ENCODE results near the gene NAT9.

The NAT9 gene

GRCh38 chr17:74803388-74803930 lies 27.3 kb upstream of the NAT9 start:
- Histone ChIP-seq H3K27ac (ENCODE audit: low read depth, low read length) (no peak overlapping the region), H4K8ac (ENCODE audit: low read depth, low read length) (no peak overlapping the region), H3K27me3 (ENCODE audit: insufficient read depth, low read length) (no peaks in the 10 kb centered on the region), H3K9me3 (ENCODE audit: insufficient read depth, low read depth, low read length) (no peaks in the 10 kb centered on the region), H3K79me1 (ENCODE audit: low read length) (no peaks in the 10 kb centered on the region), H4K12ac (ENCODE audit: low read depth, low read length) (no peak overlapping the region), H3K9ac (ENCODE audit: low read length) (no peak overlapping the region), H3K4me1 (ENCODE audit: control insufficient read depth in 1 of 2, insufficient read depth in 2 of 2, low read length in 2 of 2) (peaks cover 11 to 12% of the 10 kb centered on the region in 2 experiments), H2AFZ (ENCODE audit: insufficient read depth, low read length, poor library complexity) (no peak overlapping the region), H3K36me3 (ENCODE audit: control insufficient read depth in 1 of 2, insufficient read depth in 2 of 2, low read length in 2 of 2) (peaks cover 27 to 28% of the 10 kb centered on the region in 2 experiments), H2BK120ac (ENCODE audit: insufficient read depth, low read length, poor library complexity) (no peak overlapping the region), H3K4me3 (ENCODE audit: low read depth, low read length) (no peak overlapping the region), H4K91ac (ENCODE audit: low read depth, low read length) (no peak overlapping the region), H3K18ac (ENCODE audit: low read length) (no peak overlapping the region), H2BK5ac (ENCODE audit: low read depth, low read length, poor library complexity) (no peak overlapping the region), H3K14ac (ENCODE audit: low read length) (no peak overlapping the region), H3K4me2 (ENCODE audit: low read length) (no peak overlapping the region), H3K79me2 (ENCODE audit: control insufficient read depth, insufficient read depth, low read length, poor library complexity) (no peaks in the 10 kb centered on the region), H2AK5ac (ENCODE audit: low read length) (no peak overlapping the region), H3K4ac (ENCODE audit: low read depth, low read length) (no peak overlapping the region), H3K23ac (ENCODE audit: low read length) (no peak overlapping the region), H2BK12ac (ENCODE audit: low read length) (no peak overlapping the region)
- WGBS (ENCODE audit: extremely low coverage, insufficient coverage, insufficient read length): no CpG with 5 or more reads among the region's 12 CpGs
- DNase-seq: no peak

- no peak overlapping the region for H2BK12ac ChIP-seq (ENCODE audit: low read length)
- H3K27me3 ChIP-seq (ENCODE audit: insufficient read depth, low read length): no peaks in the 10 kb centered on the region
- H3K4me2 ChIP-seq (ENCODE audit: low read length): no peak overlapping the region
- peaks cover 30 to 31% of the 10 kb centered on the region in 2 experiments for H3K36me3 ChIP-seq (ENCODE audit: control insufficient read depth in 1 of 2, insufficient read depth in 2 of 2, low read length in 2 of 2)
- no peak overlapping the region for H2BK120ac ChIP-seq (ENCODE audit: insufficient read depth, low read length, poor library complexity)
- WGBS (ENCODE audit: extremely low coverage, insufficient coverage, insufficient read length): no CpG with 5 or more reads among the region's 8 CpGs
- no peaks in the 10 kb centered on the region for H3K9me3 ChIP-seq (ENCODE audit: insufficient read depth, low read depth, low read length)
- no peak overlapping the region for H3K14ac ChIP-seq (ENCODE audit: low read length)
- no peak overlapping the region for H3K4ac ChIP-seq (ENCODE audit: low read depth, low read length)
- H4K8ac ChIP-seq (ENCODE audit: low read depth, low read length): no peak overlapping the region
- no peak overlapping the region for H4K91ac ChIP-seq (ENCODE audit: low read depth, low read length)
- no peak for DNase-seq
- H3K79me2 ChIP-seq (ENCODE audit: control insufficient read depth, insufficient read depth, low read length, poor library complexity): no peaks in the 10 kb centered on the region
- no peak overlapping the region for H2AK5ac ChIP-seq (ENCODE audit: low read length)
- H4K12ac ChIP-seq (ENCODE audit: low read depth, low read length): no peak overlapping the region
- no peak overlapping the region for H3K9ac ChIP-seq (ENCODE audit: low read length)
- H3K23ac ChIP-seq (ENCODE audit: low read length): no peak overlapping the region
- H3K79me1 ChIP-seq (ENCODE audit: low read length): no peaks in the 10 kb centered on the region
- no peak overlapping the region for H3K18ac ChIP-seq (ENCODE audit: low read length)
- peaks cover 11 to 14% of the 10 kb centered on the region in 2 experiments for H3K4me1 ChIP-seq (ENCODE audit: control insufficient read depth in 1 of 2, insufficient read depth in 2 of 2, low read length in 2 of 2)
- H3K4me3 ChIP-seq (ENCODE audit: low read depth, low read length): no peak overlapping the region
- H2BK5ac ChIP-seq (ENCODE audit: low read depth, low read length, poor library complexity): no peak overlapping the region
- H3K27ac ChIP-seq (ENCODE audit: low read depth, low read length): no peak overlapping the region
- H2AFZ ChIP-seq (ENCODE audit: insufficient read depth, low read length, poor library complexity): no peak overlapping the region
Measured at GRCh38 chr17:74801896-74802295, 25.8 kb upstream of the NAT9 start.

GRCh38 chr17:74800531-74800930 lies 24.4 kb upstream of the NAT9 start:
- WGBS (ENCODE audit: extremely low coverage, insufficient coverage, insufficient read length): no CpG with 5 or more reads among the region's 7 CpGs
- H3K27me3 ChIP-seq (ENCODE audit: insufficient read depth, low read length): no peaks in the 10 kb centered on the region
- no peak overlapping the region for H3K27ac ChIP-seq (ENCODE audit: low read depth, low read length)
- H4K12ac ChIP-seq (ENCODE audit: low read depth, low read length): no peak overlapping the region
- no peak overlapping the region for H4K8ac ChIP-seq (ENCODE audit: low read depth, low read length)
- no peak for DNase-seq
- no peak overlapping the region for H2BK5ac ChIP-seq (ENCODE audit: low read depth, low read length, poor library complexity)
- H3K9me3 ChIP-seq (ENCODE audit: insufficient read depth, low read depth, low read length): no peaks in the 10 kb centered on the region
- H3K4ac ChIP-seq (ENCODE audit: low read depth, low read length): no peak overlapping the region
- no peak overlapping the region for H3K4me2 ChIP-seq (ENCODE audit: low read length)
- H3K4me1 ChIP-seq (ENCODE audit: control insufficient read depth in 1 of 2, insufficient read depth in 2 of 2, low read length in 2 of 2): peaks cover 11 to 14% of the 10 kb centered on the region in 2 experiments
- H2BK120ac ChIP-seq (ENCODE audit: insufficient read depth, low read length, poor library complexity): no peak overlapping the region
- no peak overlapping the region for H3K14ac ChIP-seq (ENCODE audit: low read length)
- no peak overlapping the region for H4K91ac ChIP-seq (ENCODE audit: low read depth, low read length)
- H2AFZ ChIP-seq (ENCODE audit: insufficient read depth, low read length, poor library complexity): no peak overlapping the region
- no peak overlapping the region for H3K4me3 ChIP-seq (ENCODE audit: low read depth, low read length)
- peaks cover 39 to 41% of the 10 kb centered on the region in 2 experiments for H3K36me3 ChIP-seq (ENCODE audit: control insufficient read depth in 1 of 2, insufficient read depth in 2 of 2, low read length in 2 of 2)
- H3K79me1 ChIP-seq (ENCODE audit: low read length): no peaks in the 10 kb centered on the region
- no peak overlapping the region for H3K23ac ChIP-seq (ENCODE audit: low read length)
- no peak overlapping the region for H2AK5ac ChIP-seq (ENCODE audit: low read length)
- no peak overlapping the region for H3K9ac ChIP-seq (ENCODE audit: low read length)
- no peaks in the 10 kb centered on the region for H3K79me2 ChIP-seq (ENCODE audit: control insufficient read depth, insufficient read depth, low read length, poor library complexity)
- H3K18ac ChIP-seq (ENCODE audit: low read length): no peak overlapping the region
- H2BK12ac ChIP-seq (ENCODE audit: low read length): no peak overlapping the region

- Histone ChIP-seq H3K79me2 (ENCODE audit: control insufficient read depth, insufficient read depth, low read length, poor library complexity) (no peaks in the 10 kb centered on the region), H3K4me1 (ENCODE audit: control insufficient read depth in 1 of 2, insufficient read depth in 2 of 2, low read length in 2 of 2) (peaks cover 11 to 14% of the 10 kb centered on the region in 2 experiments)
- WGBS (ENCODE audit: extremely low coverage, insufficient coverage, insufficient read length): no CpG with 5 or more reads among the region's 14 CpGs
Measured at GRCh38 chr17:74799097-74799496, 23.0 kb upstream of the NAT9 start.

More at GRCh38 chr17:74799097-74799496, 23.0 kb upstream of the NAT9 start:
- no peak for DNase-seq
- no peak overlapping the region for H3K4ac ChIP-seq (ENCODE audit: low read depth, low read length)
- no peak overlapping the region for H2BK120ac ChIP-seq (ENCODE audit: insufficient read depth, low read length, poor library complexity)
- H3K14ac ChIP-seq (ENCODE audit: low read length): no peak overlapping the region
- H3K18ac ChIP-seq (ENCODE audit: low read length): no peak overlapping the region
- no peak overlapping the region for H2AFZ ChIP-seq (ENCODE audit: insufficient read depth, low read length, poor library complexity)
- H3K4me2 ChIP-seq (ENCODE audit: low read length): no peak overlapping the region
- no peak overlapping the region for H3K4me3 ChIP-seq (ENCODE audit: low read depth, low read length)
- H3K9ac ChIP-seq (ENCODE audit: low read length): no peak overlapping the region
- H4K12ac ChIP-seq (ENCODE audit: low read depth, low read length): no peak overlapping the region
- H2BK5ac ChIP-seq (ENCODE audit: low read depth, low read length, poor library complexity): no peak overlapping the region
- H3K23ac ChIP-seq (ENCODE audit: low read length): no peak overlapping the region
- no peak overlapping the region for H2BK12ac ChIP-seq (ENCODE audit: low read length)
- H4K91ac ChIP-seq (ENCODE audit: low read depth, low read length): no peak overlapping the region
- H2AK5ac ChIP-seq (ENCODE audit: low read length): no peak overlapping the region
- H3K27me3 ChIP-seq (ENCODE audit: insufficient read depth, low read length): no peaks in the 10 kb centered on the region
- H3K36me3 ChIP-seq (ENCODE audit: control insufficient read depth in 1 of 2, insufficient read depth in 2 of 2, low read length in 2 of 2): peaks cover 45 to 50% of the 10 kb centered on the region in 2 experiments
- H4K8ac ChIP-seq (ENCODE audit: low read depth, low read length): no peak overlapping the region
- H3K79me1 ChIP-seq (ENCODE audit: low read length): no peaks in the 10 kb centered on the region
- no peak overlapping the region for H3K27ac ChIP-seq (ENCODE audit: low read depth, low read length)
- H3K9me3 ChIP-seq (ENCODE audit: insufficient read depth, low read depth, low read length): no peaks in the 10 kb centered on the region

Data from trophoblast cell (in vitro differentiated cells and primary cell).